K562 (cell line): ENCODE measurements around the gene SHANK1. TPM values are rescaled to one million over a fixed set of nuclear protein-coding genes. Genes with fewer than 3 reads are reported as not detected.

Experiments
- CREB1 ChIP-seq, 2 experiments: sonication (generic) in 1 of 2; formaldehyde crosslinking in 1 of 2; IDR thresholded peaks; 2 replicates each; pipeline versions ENCODE4 v1.6.1 to v1.8.0; 2012 to 2022; ENCODE audit warnings: inconsistent platforms in 1 of 2, mild to moderate bottlenecking in 1 of 2, missing genetic modification reagents in 1 of 2, moderate library complexity in 1 of 2
- CREM ChIP-seq: IDR thresholded peaks from 2 replicates; pipeline ENCODE4 v1.6.1; 2014; ENCODE audit warnings: antibody characterized with exemption, low read depth
- DMBX1 ChIP-seq: fragments of 250-450 bp; sonication (Bioruptor Pico); IDR thresholded peaks from 2 replicates; pipeline ENCODE4 v1.8.0; 2022; ENCODE audit warnings: inconsistent platforms, mild to moderate bottlenecking, moderate library complexity, borderline replicate concordance
- GATAD2A ChIP-seq: fragments of 450-650 bp; IDR thresholded peaks from 2 replicates; pipeline ENCODE4 v1.6.1; 2017
- KLF1 ChIP-seq: fragments of 450-650 bp; IDR thresholded peaks from 2 replicates; pipeline ENCODE4 v1.6.1; 2016; ENCODE audit warnings: missing genetic modification characterization, missing compliant biosample characterization
- NFATC3 ChIP-seq: fragments of 450-650 bp; IDR thresholded peaks from 2 replicates; pipeline ENCODE4 v1.6.1; 2017; ENCODE audit warnings: mild to moderate bottlenecking
- PRPF4 ChIP-seq: fragments of 200-400 bp; formaldehyde crosslinking; IDR thresholded peaks from one replicate; pipeline ENCODE4 v1.6.1; 2017; ENCODE audit warnings: low read length, low read depth, mild to moderate bottlenecking; ENCODE audit not compliant: insufficient read depth, poor library complexity, severe bottlenecking
- PTRF ChIP-seq: fragments of 450-650 bp; IDR thresholded peaks from 2 replicates; pipeline ENCODE4 v1.6.1; 2016; ENCODE audit warnings: mild to moderate bottlenecking, missing genetic modification characterization, missing compliant biosample characterization
- SMARCE1 ChIP-seq: fragments of 450-650 bp; IDR thresholded peaks from 2 replicates; pipeline ENCODE4 v1.7.1; 2016; ENCODE audit warnings: mild to moderate bottlenecking
- ZKSCAN1 ChIP-seq: fragments of 150-350 bp; IDR thresholded peaks from 2 replicates; pipeline ENCODE4 v1.6.1; 2016; ENCODE audit warnings: low read depth, low read length
- polyA plus RNA-seq, 8 experiments: library from polyadenylated mRNA; depleted of rRNA in 4 of 8; stranded (reverse) in 5 of 8; unstranded in 3 of 8; fragments of >200 nt; fragmentation: Nextera tagmentation in 2 of 8; fragmentation: Illumina TruSeq in 1 of 8; extraction: Ambion mirVana in 2 of 8; extraction: Trizol in 1 of 8; gene quantifications; 2 replicates each; pipeline versions ENCODE4 v1.2.1 to v1.2.3, GENCODE V29; 2011 to 2014; ENCODE audit warnings: inconsistent platforms in 1 of 8, missing spikeins in 1 of 8
- total RNA-seq, 7 experiments: library from RNA; depleted of rRNA in 6 of 7; stranded (reverse); fragments of >200 nt in 6 of 7; fragmentation: Illumina TruSeq in 2 of 7; extraction: Trizol in 2 of 7; gene quantifications; 2 replicates each; pipeline versions ENCODE4 v1.2.1 to v1.2.3, GENCODE V29; 2011 to 2021; ENCODE audit warnings: low replicate concordance in 1 of 7
- TF ChIP-seq, protein P1 (sequence below): sonication (generic); formaldehyde crosslinking; IDR thresholded peaks from 2 replicates; pipeline ENCODE4 v1.8.0; 2022; ENCODE audit warnings: mild to moderate bottlenecking, missing genetic modification reagents
- TF ChIP-seq, protein P2 (sequence below): fragments of 450-650 bp; IDR thresholded peaks from 2 replicates; pipeline ENCODE4 v1.6.1; 2018; ENCODE audit not compliant: partially characterized antibody
- TF ChIP-seq, protein P3 (sequence below): IDR thresholded peaks from 2 replicates; pipeline ENCODE4 v1.6.1; 2014; ENCODE audit warnings: antibody characterized with exemption
- TF ChIP-seq, protein P4 (sequence below): sonication (generic); formaldehyde crosslinking; IDR thresholded peaks from 2 replicates; pipeline ENCODE4 v1.8.0; 2023; ENCODE audit warnings: missing genetic modification reagents, mild to moderate bottlenecking, borderline replicate concordance
- TF ChIP-seq, protein P5 (sequence below): IDR thresholded peaks from 3 replicates; pipeline ENCODE4 v1.6.1; 2011; ENCODE audit warnings: borderline replicate concordance, mild to moderate bottlenecking; ENCODE audit not compliant: insufficient read length, insufficient read depth

The SHANK1 gene
- total and polyA plus RNA-seq, 9 of the 15 experiments (the other 6 are each of a cell fraction or from before 2014, with no cell fraction given), result 0.33 to 1.3 (median 0.55) TPM; not detected in 2

DNA sequence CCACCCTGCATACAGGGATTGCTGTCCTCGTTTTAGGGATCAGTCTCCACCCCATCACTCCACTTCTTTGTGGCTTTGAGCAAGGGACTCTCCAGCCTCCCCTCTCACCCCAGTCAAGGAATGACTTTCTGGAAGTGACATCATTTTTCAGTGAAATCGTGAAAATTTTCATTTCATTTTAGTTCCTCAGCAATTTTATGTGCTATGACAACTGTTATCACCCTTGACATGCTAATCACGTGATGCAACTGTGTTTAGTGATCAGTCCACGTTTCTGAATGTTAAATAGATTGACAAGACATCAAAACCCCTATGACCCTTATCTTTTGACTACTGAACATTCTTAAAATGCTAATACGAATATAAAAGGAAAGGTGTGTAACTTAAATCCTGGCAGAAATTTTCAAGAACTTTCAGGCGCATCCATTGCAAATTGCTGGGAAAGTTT is 62.4 kb downstream of the SHANK1 start (continued):
- TF ChIP-seq, protein P1, sequence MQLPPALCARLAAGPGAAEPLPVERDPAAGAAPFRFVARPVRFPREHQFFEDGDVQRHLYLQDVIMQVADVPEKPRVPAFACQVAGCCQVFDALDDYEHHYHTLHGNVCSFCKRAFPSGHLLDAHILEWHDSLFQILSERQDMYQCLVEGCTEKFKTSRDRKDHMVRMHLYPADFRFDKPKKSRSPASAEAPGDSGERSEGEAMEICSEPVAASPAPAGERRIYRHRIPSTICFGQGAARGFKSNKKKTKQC (CRISPR knock-in tag), result no peak
- TF ChIP-seq, protein P2, sequence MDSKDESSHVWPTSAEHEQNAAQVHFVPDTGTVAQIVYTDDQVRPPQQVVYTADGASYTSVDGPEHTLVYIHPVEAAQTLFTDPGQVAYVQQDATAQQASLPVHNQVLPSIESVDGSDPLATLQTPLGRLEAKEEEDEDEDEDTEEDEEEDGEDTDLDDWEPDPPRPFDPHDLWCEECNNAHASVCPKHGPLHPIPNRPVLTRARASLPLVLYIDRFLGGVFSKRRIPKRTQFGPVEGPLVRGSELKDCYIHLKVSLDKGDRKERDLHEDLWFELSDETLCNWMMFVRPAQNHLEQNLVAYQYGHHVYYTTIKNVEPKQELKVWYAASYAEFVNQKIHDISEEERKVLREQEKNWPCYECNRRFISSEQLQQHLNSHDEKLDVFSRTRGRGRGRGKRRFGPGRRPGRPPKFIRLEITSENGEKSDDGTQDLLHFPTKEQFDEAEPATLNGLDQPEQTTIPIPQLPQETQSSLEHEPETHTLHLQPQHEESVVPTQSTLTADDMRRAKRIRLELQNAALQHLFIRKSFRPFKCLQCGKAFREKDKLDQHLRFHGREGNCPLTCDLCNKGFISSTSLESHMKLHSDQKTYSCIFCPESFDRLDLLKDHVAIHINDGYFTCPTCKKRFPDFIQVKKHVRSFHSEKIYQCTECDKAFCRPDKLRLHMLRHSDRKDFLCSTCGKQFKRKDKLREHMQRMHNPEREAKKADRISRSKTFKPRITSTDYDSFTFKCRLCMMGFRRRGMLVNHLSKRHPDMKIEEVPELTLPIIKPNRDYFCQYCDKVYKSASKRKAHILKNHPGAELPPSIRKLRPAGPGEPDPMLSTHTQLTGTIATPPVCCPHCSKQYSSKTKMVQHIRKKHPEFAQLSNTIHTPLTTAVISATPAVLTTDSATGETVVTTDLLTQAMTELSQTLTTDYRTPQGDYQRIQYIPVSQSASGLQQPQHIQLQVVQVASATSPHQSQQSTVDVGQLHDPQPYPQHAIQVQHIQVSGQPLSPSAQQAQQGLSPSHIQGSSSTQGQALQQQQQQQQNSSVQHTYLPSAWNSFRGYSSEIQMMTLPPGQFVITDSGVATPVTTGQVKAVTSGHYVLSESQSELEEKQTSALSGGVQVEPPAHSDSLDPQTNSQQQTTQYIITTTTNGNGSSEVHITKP, result peak; percentile 16
- TF ChIP-seq GATAD2A (no peak), SMARCE1 (no peak), CREM (0 out of 2 replicates have a peak, but pooled peaks have one; percentile 19), KLF1 (tag) (no peak), NFATC3 (no peak), DMBX1 (CRISPR knock-in tag) (no peak), PRPF4 (no peak), ZKSCAN1 (no peak), PTRF (tag) (no peak), CREB1 (IDR thresholded peaks at IDR 0.05) (no peak), CREB1 (CRISPR knock-in tag; IDR thresholded peaks at IDR 0.05) (0 out of 2 replicates have a peak, but pooled peaks have one; percentile 45)
- TF ChIP-seq, protein P3, sequence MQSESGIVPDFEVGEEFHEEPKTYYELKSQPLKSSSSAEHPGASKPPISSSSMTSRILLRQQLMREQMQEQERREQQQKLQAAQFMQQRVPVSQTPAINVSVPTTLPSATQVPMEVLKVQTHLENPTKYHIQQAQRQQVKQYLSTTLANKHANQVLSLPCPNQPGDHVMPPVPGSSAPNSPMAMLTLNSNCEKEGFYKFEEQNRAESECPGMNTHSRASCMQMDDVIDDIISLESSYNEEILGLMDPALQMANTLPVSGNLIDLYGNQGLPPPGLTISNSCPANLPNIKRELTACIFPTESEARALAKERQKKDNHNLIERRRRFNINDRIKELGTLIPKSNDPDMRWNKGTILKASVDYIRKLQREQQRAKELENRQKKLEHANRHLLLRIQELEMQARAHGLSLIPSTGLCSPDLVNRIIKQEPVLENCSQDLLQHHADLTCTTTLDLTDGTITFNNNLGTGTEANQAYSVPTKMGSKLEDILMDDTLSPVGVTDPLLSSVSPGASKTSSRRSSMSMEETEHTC, result 0 out of 2 replicates have a peak, but pooled peaks have one; percentile 39
- TF ChIP-seq, protein P4, sequence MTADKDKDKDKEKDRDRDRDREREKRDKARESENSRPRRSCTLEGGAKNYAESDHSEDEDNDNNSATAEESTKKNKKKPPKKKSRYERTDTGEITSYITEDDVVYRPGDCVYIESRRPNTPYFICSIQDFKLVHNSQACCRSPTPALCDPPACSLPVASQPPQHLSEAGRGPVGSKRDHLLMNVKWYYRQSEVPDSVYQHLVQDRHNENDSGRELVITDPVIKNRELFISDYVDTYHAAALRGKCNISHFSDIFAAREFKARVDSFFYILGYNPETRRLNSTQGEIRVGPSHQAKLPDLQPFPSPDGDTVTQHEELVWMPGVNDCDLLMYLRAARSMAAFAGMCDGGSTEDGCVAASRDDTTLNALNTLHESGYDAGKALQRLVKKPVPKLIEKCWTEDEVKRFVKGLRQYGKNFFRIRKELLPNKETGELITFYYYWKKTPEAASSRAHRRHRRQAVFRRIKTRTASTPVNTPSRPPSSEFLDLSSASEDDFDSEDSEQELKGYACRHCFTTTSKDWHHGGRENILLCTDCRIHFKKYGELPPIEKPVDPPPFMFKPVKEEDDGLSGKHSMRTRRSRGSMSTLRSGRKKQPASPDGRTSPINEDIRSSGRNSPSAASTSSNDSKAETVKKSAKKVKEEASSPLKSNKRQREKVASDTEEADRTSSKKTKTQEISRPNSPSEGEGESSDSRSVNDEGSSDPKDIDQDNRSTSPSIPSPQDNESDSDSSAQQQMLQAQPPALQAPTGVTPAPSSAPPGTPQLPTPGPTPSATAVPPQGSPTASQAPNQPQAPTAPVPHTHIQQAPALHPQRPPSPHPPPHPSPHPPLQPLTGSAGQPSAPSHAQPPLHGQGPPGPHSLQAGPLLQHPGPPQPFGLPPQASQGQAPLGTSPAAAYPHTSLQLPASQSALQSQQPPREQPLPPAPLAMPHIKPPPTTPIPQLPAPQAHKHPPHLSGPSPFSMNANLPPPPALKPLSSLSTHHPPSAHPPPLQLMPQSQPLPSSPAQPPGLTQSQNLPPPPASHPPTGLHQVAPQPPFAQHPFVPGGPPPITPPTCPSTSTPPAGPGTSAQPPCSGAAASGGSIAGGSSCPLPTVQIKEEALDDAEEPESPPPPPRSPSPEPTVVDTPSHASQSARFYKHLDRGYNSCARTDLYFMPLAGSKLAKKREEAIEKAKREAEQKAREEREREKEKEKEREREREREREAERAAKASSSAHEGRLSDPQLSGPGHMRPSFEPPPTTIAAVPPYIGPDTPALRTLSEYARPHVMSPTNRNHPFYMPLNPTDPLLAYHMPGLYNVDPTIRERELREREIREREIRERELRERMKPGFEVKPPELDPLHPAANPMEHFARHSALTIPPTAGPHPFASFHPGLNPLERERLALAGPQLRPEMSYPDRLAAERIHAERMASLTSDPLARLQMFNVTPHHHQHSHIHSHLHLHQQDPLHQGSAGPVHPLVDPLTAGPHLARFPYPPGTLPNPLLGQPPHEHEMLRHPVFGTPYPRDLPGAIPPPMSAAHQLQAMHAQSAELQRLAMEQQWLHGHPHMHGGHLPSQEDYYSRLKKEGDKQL (CRISPR knock-in tag), result no peak
- TF ChIP-seq, protein P5, sequence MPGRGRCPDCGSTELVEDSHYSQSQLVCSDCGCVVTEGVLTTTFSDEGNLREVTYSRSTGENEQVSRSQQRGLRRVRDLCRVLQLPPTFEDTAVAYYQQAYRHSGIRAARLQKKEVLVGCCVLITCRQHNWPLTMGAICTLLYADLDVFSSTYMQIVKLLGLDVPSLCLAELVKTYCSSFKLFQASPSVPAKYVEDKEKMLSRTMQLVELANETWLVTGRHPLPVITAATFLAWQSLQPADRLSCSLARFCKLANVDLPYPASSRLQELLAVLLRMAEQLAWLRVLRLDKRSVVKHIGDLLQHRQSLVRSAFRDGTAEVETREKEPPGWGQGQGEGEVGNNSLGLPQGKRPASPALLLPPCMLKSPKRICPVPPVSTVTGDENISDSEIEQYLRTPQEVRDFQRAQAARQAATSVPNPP, result no peak
